Prostate gland (tissue), 2 donors: ENCODE data around the gene FLT4.

ENCODE experiments used
- CTCF ChIP-seq, 4 experiments: fragments of 200-600 bp in 2 of 4; fragments of 450-650 bp in 2 of 4; sonication (generic) in 2 of 4; IDR thresholded peaks; 1 replicate in 3 of 4; 2 replicates in 1 of 4; pipeline ENCODE4 v1.5.1; 2016 to 2019; ENCODE audit warnings: antibody characterized with exemption in 4 of 4, mild to moderate bottlenecking in 2 of 4, moderate library complexity in 2 of 4
- POLR2A ChIP-seq: fragments of 450-650 bp; IDR thresholded peaks from one replicate; pipeline ENCODE4 v1.6.1; 2016; ENCODE audit warnings: antibody characterized with exemption, mild to moderate bottlenecking

GRCh38 chr5:180595381-180596114 lies 53.9 kb downstream of the FLT4 start:
- TF ChIP-seq POLR2A: no peak
- no peak for TF ChIP-seq CTCF (IDR thresholded peaks at IDR 0.05)
